Stimulated activated CD4-positive, alpha-beta T cell treated with anti-CD3 and anti-CD28 coated beads, Interleukin-12 subunit alpha, Interleukin-12 subunit beta, amount 100 ng/mL, for 48 hours (primary cell): ENCODE data around the gene ADGRG1.
"Not testable (repeated sequence)": the region's sequence is repeated elsewhere in the genome, so short reads cannot be mapped to it uniquely, and the experiment has no call there.

Experiments
- DNase-seq, 3 donors: peaks; one replicate each; pipeline ENCODE4 v3.0.0-alpha.2; 2020; ENCODE audit warnings: low read depth in 2 of 3, low spot score in 1 of 3

Gene ADGRG1

GRCh38 chr16:57628008-57628781 is at the start of gene ADGRG1:
ADGRG1 (plus strand) TSS chr16:57628630; CDS start chr16:57650288, 21,658 bp downstream.
- DNase-seq = peak; percentile 20 to 48 (median 42)

GRCh38 chr16:57579361-57579665 is 49.1 kb upstream of the ADGRG1 start:
- DNase-seq = no peak

- no peak for DNase-seq
Observed at GRCh38 chr16:57585051-57585687, 43.3 kb upstream of the ADGRG1 start.

GRCh38 chr16:57588831-57589230 is 39.6 kb upstream of the ADGRG1 start:
- no peak for DNase-seq

- no peak for DNase-seq
Observed at GRCh38 chr16:57589374-57589773, 39.1 kb upstream of the ADGRG1 start.

GRCh38 chr16:57590654-57591085 is 37.8 kb upstream of the ADGRG1 start:
- DNase-seq = no peak

GRCh38 chr16:57591086-57591869 is 37.2 kb upstream of the ADGRG1 start:
- DNase-seq = peak; percentile 69 to 70 (median 70)

- DNase-seq = no peak
Observed at GRCh38 chr16:57591870-57592485, 36.5 kb upstream of the ADGRG1 start.

- DNase-seq = peak in 2 of 3 donors; percentile 23 to 42
Observed at GRCh38 chr16:57592591-57593003, 35.8 kb upstream of the ADGRG1 start.

- DNase-seq = no peak
Observed at GRCh38 chr16:57593021-57593420, 35.4 kb upstream of the ADGRG1 start.

- DNase-seq = no peak
Observed at GRCh38 chr16:57593990-57594389, 34.4 kb upstream of the ADGRG1 start.

- no peak for DNase-seq
Observed at GRCh38 chr16:57594531-57595031, 33.8 kb upstream of the ADGRG1 start.

GRCh38 chr16:57596234-57596633 is 32.2 kb upstream of the ADGRG1 start:
- not testable (repeated sequence) for DNase-seq

- no peak for DNase-seq
Observed at GRCh38 chr16:57598437-57598836, 30.0 kb upstream of the ADGRG1 start.

- DNase-seq = peak in 2 of 3 donors; percentile 16 to 39
Observed at GRCh38 chr16:57600048-57600835, 28.2 kb upstream of the ADGRG1 start.

GRCh38 chr16:57600952-57601580 is 27.4 kb upstream of the ADGRG1 start:
- DNase-seq = no peak

GRCh38 chr16:57601801-57602478 is 26.5 kb upstream of the ADGRG1 start:
- DNase-seq = peak; percentile 38 to 69 (median 60)

- no peak for DNase-seq
Observed at GRCh38 chr16:57603115-57604024, 25.1 kb upstream of the ADGRG1 start.
